Caco-2 (cell line): ENCODE data around the gene CRTAC1. TPM values are rescaled to one million over a fixed set of nuclear protein-coding genes. Genes with fewer than 3 reads are reported as not detected.

Experiments used
- BruUV-seq: library from RNA; stranded (reverse); fragments of 400-500 nt; replicated peaks from 2 replicates; lab custom pipeline; 2021; lab: Mats Ljungman, UMichigan
- CTCF ChIA-PET: fragments of 300-600 bp; sonication (Branson Sonifier 250); formaldehyde crosslinking; loops from one replicate; lab custom pipeline; 2022; ENCODE audit warnings: antibody characterized with exemption; lab: Charles Lee
- POLR2A ChIA-PET: fragments of 300-600 bp; sonication (Branson Sonifier 250); formaldehyde crosslinking; loops from one replicate; lab custom pipeline; 2022; ENCODE audit warnings: antibody characterized with exemption; lab: Charles Lee
- DNase-seq, 2 experiments: peaks; one replicate each; pipeline versions ENCODE4 v3.0.0 to v3.0.0-alpha.2; 2020 to 2022
- H3K27me3 ChIP-seq: replicated peaks from 2 replicates; pipeline ENCODE4 v1.6.0; 2011; ENCODE audit warnings: low read length; ENCODE audit not compliant: control insufficient read depth, insufficient read depth
- H3K36me3 ChIP-seq: 2 replicates; pipeline ENCODE4 v1.5.1; 2011; ENCODE audit warnings: low read length; ENCODE audit not compliant: control insufficient read depth, insufficient read depth
- H3K4me1 ChIP-seq: fragments of 250-450 bp; sonication (Bioruptor Pico); 2 replicates; pipeline ENCODE4 v1.5.1; 2020; ENCODE audit warnings: mild to moderate bottlenecking
- H3K4me3 ChIP-seq: 2 replicates; pipeline ENCODE4 v1.5.1; 2011; ENCODE audit warnings: low read depth, mild to moderate bottlenecking, control low read depth, low read length
- H3K9me3 ChIP-seq: fragments of 250-450 bp; sonication (Bioruptor Pico); 2 replicates; pipeline ENCODE4 v1.5.1; 2020; ENCODE audit warnings: mild to moderate bottlenecking, moderate library complexity
- H3K27ac Mint-ChIP-seq: one replicate; pipeline ENCODE4 v1.8.0; 2022; ENCODE audit warnings: mixed read lengths; ENCODE audit not compliant: unreplicated experiment
- H3K27me3 Mint-ChIP-seq: one replicate; pipeline ENCODE4 v1.8.0; 2022; ENCODE audit warnings: mixed read lengths; ENCODE audit not compliant: insufficient read depth, unreplicated experiment
- H3K36me3 Mint-ChIP-seq: one replicate; pipeline ENCODE4 v1.8.0; 2022; ENCODE audit warnings: mild to moderate bottlenecking, mixed read lengths; ENCODE audit not compliant: insufficient read depth, unreplicated experiment
- H3K4me1 Mint-ChIP-seq: one replicate; pipeline ENCODE4 v1.8.0; 2022; ENCODE audit warnings: low read depth, mixed read lengths; ENCODE audit not compliant: unreplicated experiment
- H3K4me3 Mint-ChIP-seq: one replicate; pipeline ENCODE4 v1.8.0; 2022; ENCODE audit warnings: mild to moderate bottlenecking, moderate library complexity, mixed read lengths; ENCODE audit not compliant: unreplicated experiment
- H3K9me3 Mint-ChIP-seq: one replicate; pipeline ENCODE4 v1.8.0; 2022; ENCODE audit warnings: mixed read lengths; ENCODE audit not compliant: unreplicated experiment
- intact Hi-C: fragments of 100-400 bp; cut with micrococcal nuclease; formaldehyde crosslinking; loops from one replicate; pipeline ENCODE4 v1.10.0; 2022; ENCODE audit not compliant: unreplicated experiment
- total RNA-seq: library from RNA; stranded (reverse); gene quantifications from 2 replicates; pipeline ENCODE4 v1.2.3, GENCODE V29; 2022
- TF ChIP-seq, protein P1 (sequence below), 2 experiments: fragments of 200-600 bp in 1 of 2; IDR thresholded peaks; 1 replicate in 1 of 2; 2 replicates in 1 of 2; pipeline versions ENCODE4 v1.5.1 to v1.8.0; 2011 to 2022; ENCODE audit warnings: antibody characterized with exemption in 1 of 2, control low read depth in 1 of 2, inconsistent platforms in 1 of 2, low read depth in 1 of 2, low read length in 1 of 2, mild to moderate bottlenecking in 1 of 2, moderate library complexity in 1 of 2; ENCODE audit not compliant: insufficient read depth in 1 of 2, severe bottlenecking in 1 of 2, unreplicated experiment in 1 of 2

The CRTAC1 gene
- total RNA-seq, 1 experiment from 2014 or later, result not detected

DNA sequence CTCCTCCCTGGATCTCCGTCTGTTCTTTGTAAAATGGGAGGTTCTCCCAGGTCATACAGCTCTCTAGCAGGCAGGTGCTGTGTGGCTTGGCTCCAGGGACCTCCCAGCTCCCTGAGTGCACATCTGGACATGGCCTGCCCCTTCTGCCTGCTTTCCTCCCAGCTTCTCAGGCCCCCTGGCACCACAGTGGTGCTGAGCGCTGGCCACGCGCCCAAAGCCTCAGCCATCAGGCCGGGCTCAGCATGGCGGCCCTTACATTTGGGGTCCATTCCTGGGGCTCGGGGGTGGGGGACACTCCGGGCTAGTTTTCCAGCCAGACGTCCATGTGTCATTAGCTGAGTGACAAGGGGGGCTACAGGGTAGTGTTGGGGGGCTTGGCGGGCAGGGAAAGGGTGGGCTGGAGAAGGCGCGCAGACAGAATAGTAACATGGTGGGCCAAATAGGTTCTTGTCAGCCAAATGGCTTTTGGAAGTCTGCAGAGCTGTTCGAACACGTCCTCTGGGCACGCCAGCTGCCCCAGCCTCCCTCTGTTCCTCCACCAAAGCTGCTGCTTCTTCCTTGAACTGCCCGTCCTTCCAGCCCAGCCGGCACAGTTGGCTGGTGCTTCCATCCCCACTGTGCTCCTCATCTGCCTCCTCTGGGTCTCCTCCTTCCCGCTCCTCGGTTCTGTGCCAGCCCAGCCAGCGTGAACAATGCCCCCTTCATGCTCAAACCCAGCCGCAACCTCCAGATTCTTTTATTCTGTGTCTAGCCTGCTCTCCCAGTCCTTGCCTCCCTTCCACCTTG lies 114.9 kb downstream of the CRTAC1 start:
- Mint-ChIP-seq H3K27ac (no peak overlapping the region), H3K4me1 (peaks cover 2% of the 10 kb centered on the region), H3K27me3 (peaks cover 23% of the 10 kb centered on the region), H3K36me3 (no peaks in the 10 kb centered on the region), H3K4me3 (no peak overlapping the region), H3K9me3 (no peaks in the 10 kb centered on the region)
- H3K9me3 ChIP-seq, result no peaks in the 10 kb centered on the region
- CTCF ChIA-PET, result interaction anchor here (0.6 to 1.8 kb wide), 8 partner anchors 11 to 394 kb away, joined by 3 to 58 read pairs (median 4); no protein-coding TSS in a partner anchor
- BruUV-seq, result no TSS peak
- H3K4me1 ChIP-seq, result no peaks in the 10 kb centered on the region
- POLR2A ChIA-PET, result no interaction called here
- intact Hi-C loops, result no loop called here
- DNase-seq, result no peak
- H3K4me3 ChIP-seq, result no peak overlapping the region
- H3K27me3 ChIP-seq, result peaks cover 1% of the 10 kb centered on the region; the same call in 1 of the 2 replicates
- TF ChIP-seq, protein P1, sequence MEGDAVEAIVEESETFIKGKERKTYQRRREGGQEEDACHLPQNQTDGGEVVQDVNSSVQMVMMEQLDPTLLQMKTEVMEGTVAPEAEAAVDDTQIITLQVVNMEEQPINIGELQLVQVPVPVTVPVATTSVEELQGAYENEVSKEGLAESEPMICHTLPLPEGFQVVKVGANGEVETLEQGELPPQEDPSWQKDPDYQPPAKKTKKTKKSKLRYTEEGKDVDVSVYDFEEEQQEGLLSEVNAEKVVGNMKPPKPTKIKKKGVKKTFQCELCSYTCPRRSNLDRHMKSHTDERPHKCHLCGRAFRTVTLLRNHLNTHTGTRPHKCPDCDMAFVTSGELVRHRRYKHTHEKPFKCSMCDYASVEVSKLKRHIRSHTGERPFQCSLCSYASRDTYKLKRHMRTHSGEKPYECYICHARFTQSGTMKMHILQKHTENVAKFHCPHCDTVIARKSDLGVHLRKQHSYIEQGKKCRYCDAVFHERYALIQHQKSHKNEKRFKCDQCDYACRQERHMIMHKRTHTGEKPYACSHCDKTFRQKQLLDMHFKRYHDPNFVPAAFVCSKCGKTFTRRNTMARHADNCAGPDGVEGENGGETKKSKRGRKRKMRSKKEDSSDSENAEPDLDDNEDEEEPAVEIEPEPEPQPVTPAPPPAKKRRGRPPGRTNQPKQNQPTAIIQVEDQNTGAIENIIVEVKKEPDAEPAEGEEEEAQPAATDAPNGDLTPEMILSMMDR (IDR thresholded peaks at IDR 0.05; ENCODE audit: insufficient read depth in 1 of 2, low read depth in 1 of 2, low read length in 1 of 2, severe bottlenecking in 1 of 2, unreplicated experiment in 1 of 2), result no peak
- H3K36me3 ChIP-seq, result no peaks in the 10 kb centered on the region

DNA sequence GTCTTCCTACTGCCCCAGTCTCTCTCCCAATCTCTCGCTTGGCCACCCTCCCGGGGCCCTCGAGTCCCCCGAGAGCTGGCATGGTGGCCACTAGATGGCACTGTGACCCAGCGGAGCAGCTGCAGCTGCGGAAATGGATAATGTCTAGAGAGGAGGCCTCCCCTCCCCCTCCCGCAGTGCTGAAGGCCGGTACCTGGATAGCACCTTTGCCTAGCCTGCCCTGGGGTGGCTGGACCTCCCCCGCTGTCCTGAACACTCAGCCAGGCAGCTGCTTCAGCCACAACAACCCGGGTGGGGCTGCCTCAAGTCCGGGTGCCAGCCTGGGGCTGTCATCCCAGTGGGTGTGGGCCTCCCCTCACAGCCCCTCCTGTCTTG lies 115.6 kb downstream of the CRTAC1 start:
- intact Hi-C loops, result loop anchor here (1.0 kb wide), 3 partner anchors 126 to 394 kb away; no protein-coding TSS in a partner anchor
- ChIA-PET POLR2A (no interaction called here), CTCF (interaction anchor here (0.6 to 1.8 kb wide), 8 partner anchors 11 to 395 kb away, joined by 3 to 58 read pairs (median 3); no protein-coding TSS in a partner anchor)
- DNase-seq, result peak; percentile 80 to 85
- no TSS peak for BruUV-seq
- Mint-ChIP-seq H3K36me3 (no peaks in the 10 kb centered on the region), H3K4me1 (no peaks in the 10 kb centered on the region), H3K4me3 (no peak overlapping the region), H3K27me3 (peaks cover 23% of the 10 kb centered on the region), H3K9me3 (no peaks in the 10 kb centered on the region), H3K27ac (no peak overlapping the region)
- Histone ChIP-seq H3K4me1 (no peaks in the 10 kb centered on the region), H3K27me3 (peaks cover 1% of the 10 kb centered on the region; the same call in 1 of the 2 replicates), H3K9me3 (no peaks in the 10 kb centered on the region), H3K4me3 (no peak overlapping the region), H3K36me3 (no peaks in the 10 kb centered on the region)
- TF ChIP-seq, protein P1 (IDR thresholded peaks at IDR 0.05; ENCODE audit: insufficient read depth in 1 of 2, low read depth in 1 of 2, low read length in 1 of 2, severe bottlenecking in 1 of 2, unreplicated experiment in 1 of 2), result peak; percentile 94 to 96

DNA sequence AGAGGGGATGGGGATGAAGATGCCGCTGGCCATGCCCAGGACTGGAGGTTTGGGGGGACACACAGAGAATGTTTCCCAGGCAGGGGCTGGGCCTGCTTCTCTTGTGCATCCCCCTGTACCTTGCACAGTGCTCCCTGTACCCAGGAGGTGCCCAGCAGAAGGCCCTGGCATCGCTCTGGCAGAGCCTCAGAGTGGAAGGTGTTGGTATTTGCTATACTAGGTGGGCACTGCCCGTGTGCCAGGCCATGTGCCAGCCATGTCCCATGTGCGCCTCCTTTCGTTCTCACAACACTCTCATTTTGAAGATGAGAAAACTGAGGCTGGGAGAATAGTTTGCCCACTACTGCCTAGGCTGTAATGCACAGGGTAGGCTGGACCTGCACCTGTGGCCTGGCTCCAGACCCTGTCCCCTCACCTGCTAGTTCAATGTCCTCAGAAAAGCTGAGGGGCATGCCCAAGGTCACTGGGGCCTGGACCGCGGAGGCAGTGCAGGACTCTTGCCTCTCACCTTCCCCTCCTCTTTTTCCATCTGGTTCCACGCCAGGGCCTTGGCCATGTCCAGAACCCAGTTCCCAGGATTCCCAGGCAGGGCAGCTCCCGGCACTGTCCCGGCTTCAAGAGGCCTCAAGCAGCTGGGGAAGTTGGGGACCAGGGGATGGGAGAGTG lies 116.1 kb downstream of the CRTAC1 start:
- intact Hi-C loops, result loop anchor here (1.0 kb wide), 3 partner anchors 127 to 395 kb away; no protein-coding TSS in a partner anchor
- POLR2A ChIA-PET, result no interaction called here
- TF ChIP-seq, protein P1 (IDR thresholded peaks at IDR 0.05; ENCODE audit: insufficient read depth in 1 of 2, low read depth in 1 of 2, low read length in 1 of 2, severe bottlenecking in 1 of 2, unreplicated experiment in 1 of 2), result no peak
- Mint-ChIP-seq H3K4me3 (no peak overlapping the region), H3K36me3 (no peaks in the 10 kb centered on the region), H3K9me3 (no peaks in the 10 kb centered on the region), H3K27me3 (peaks cover 22% of the 10 kb centered on the region), H3K4me1 (no peaks in the 10 kb centered on the region), H3K27ac (no peak overlapping the region)
- H3K4me1 ChIP-seq, result no peaks in the 10 kb centered on the region
- H3K27me3 ChIP-seq, result peaks cover 1% of the 10 kb centered on the region; the same call in 1 of the 2 replicates
- CTCF ChIA-PET, result interaction anchor here (0.6 to 1.8 kb wide), 8 partner anchors 11 to 395 kb away, joined by 3 to 58 read pairs (median 3); no protein-coding TSS in a partner anchor
- no peaks in the 10 kb centered on the region for H3K9me3 ChIP-seq
- no TSS peak for BruUV-seq
- no peaks in the 10 kb centered on the region for H3K36me3 ChIP-seq
- no peak for DNase-seq
- no peak overlapping the region for H3K4me3 ChIP-seq
